Adrenal gland (tissue), 12 donors: ENCODE measurements around the gene SLIT3. TPM values are rescaled to one million over a fixed set of nuclear protein-coding genes. Genes with fewer than 3 reads are reported as not detected.

Experiments
- DNase-seq, 7 donors: peaks; one replicate each; pipeline ENCODE4 v3.0.0-alpha.2; 2019 to 2020
- H3K27ac ChIP-seq, 5 donors: fragments of 200-600 bp; sonication (generic) in 4 of 5; 1 replicate in 3 of 5; 2 replicates in 2 of 5; pipeline versions ENCODE4 v1.5.1 to v1.8.0; 2016 to 2020; ENCODE audit warnings: mild to moderate bottlenecking in 1 of 5
- H3K27me3 ChIP-seq: fragments of 200-600 bp; 2 replicates; pipeline ENCODE4 v1.8.0; 2021
- H3K36me3 ChIP-seq, 2 donors: fragments of 200-600 bp; replicated peaks in 1 of 2; 1 replicate in 1 of 2; 2 replicates in 1 of 2; pipeline versions ENCODE4 v1.5.1 to v1.8.0; 2018 to 2022
- H3K4me1 ChIP-seq, 2 donors: fragments of 200-600 bp; replicated peaks in 1 of 2; 1 replicate in 1 of 2; 2 replicates in 1 of 2; pipeline versions ENCODE4 v1.5.1 to v1.8.0; 2018 to 2021
- H3K4me3 ChIP-seq, 4 donors: fragments of 200-600 bp; sonication (generic) in 3 of 4; one replicate each; pipeline ENCODE4 v1.5.1; 2016 to 2018
- H3K9me3 ChIP-seq, 3 donors: fragments of 200-600 bp; sonication (generic) in 1 of 3; replicated peaks in 1 of 3; 1 replicate in 2 of 3; 2 replicates in 1 of 3; pipeline versions ENCODE4 v1.5.1 to v1.8.0; 2016 to 2021
- POLR2A ChIP-seq, 2 donors: fragments of 450-650 bp; IDR thresholded peaks; one replicate each; pipeline ENCODE4 v1.6.1; 2017; ENCODE audit warnings: antibody characterized with exemption in 2 of 2, mild to moderate bottlenecking in 2 of 2, moderate library complexity in 1 of 2
- WGBS, 4 donors: extraction: QIAGEN DNeasy Blood & Tissue Kit in 2 of 4; methylation state at CpG; one replicate each; pipeline versions ENCODE4 v1.1.5 to v1.1.7; 2013 to 2017; 5-methylcytosine and 5-hydroxymethylcytosine counted together
- intact Hi-C, 2 donors: fragments of 100-400 bp; cut with DNase I; formaldehyde crosslinking; loops; one replicate each; pipeline versions ENCODE4 v1.14.1 to v1.15.0; 2022 to 2023
- polyA plus RNA-seq, 3 donors: library from polyadenylated mRNA; stranded (reverse); fragments of 200-250 nt in 2 of 3; fragments of 350-450 nt in 1 of 3; fragmentation: Illumina TruSeq in 1 of 3; extraction: RNeasy Lipid Tissue Mini Kit (QIAGEN cat#74804) in 1 of 3; gene quantifications; one replicate each; pipeline ENCODE4 v1.2.3, GENCODE V29; 2013 to 2014
- total RNA-seq, 9 donors: library from RNA; depleted of rRNA in 4 of 9; stranded (reverse); fragments of >200 nt in 4 of 9; fragments of 120-200 nt in 1 of 9; fragmentation: NEBNext Ultra II Directional in 1 of 9; extraction: Animal tissue kit (Norgen Biotek cat#: 25700) in 1 of 9; gene quantifications; one replicate each; pipeline versions ENCODE4 v1.1.0 to v1.2.4, GENCODE V29; 2013 to 2023
- TF ChIP-seq, protein P1 (sequence below), 6 experiments: fragments of 450-650 bp in 4 of 6; fragments of 200-600 bp in 2 of 6; sonication (generic) in 1 of 6; IDR thresholded peaks; 1 replicate in 5 of 6; 2 replicates in 1 of 6; pipeline versions ENCODE4 v1.5.1 to v1.8.0; 2016 to 2021; ENCODE audit warnings: antibody characterized with exemption in 6 of 6, mild to moderate bottlenecking in 2 of 6, moderate library complexity in 1 of 6
- donor health status: healthy with polysubstance abuse.
- donor health status: Bipolar disorder and iron deficiency.
- donor health status: DM: yes; HTN: yes; CAD: no.
- donor health status: DM: no; HTN: no; CAD: no.
- donor health status: DM: no; HTN: no; CAD: no.
- donor health status: DM: yes; HTN: yes; CAD: no.

The SLIT3 gene
- total and polyA plus RNA-seq, 12 donors = 10.0 to 94.1 (median 32.8) TPM

GRCh38 chr5:169296419-169297143 is 4.4 kb downstream of the SLIT3 start:
- Histone ChIP-seq H3K27ac (peak overlapping the region in 1 of 5 donors; percentile 61), H3K4me1 (peaks cover 0 to 11% of the 10 kb centered on the region in 2 donors), H3K4me3 (no peak overlapping the region), H3K9me3 (no peaks in the 10 kb centered on the region), H3K36me3 (no peaks in the 10 kb centered on the region), H3K27me3 (no peaks in the 10 kb centered on the region)
- WGBS, 4 donors = 55 to 65% (median 60%) methylated on average over 14 of the region's 14 CpGs
- intact Hi-C loops = no loop called here
- peak in 6 of 7 donors; percentile 22 to 70 (median 36) for DNase-seq
- TF ChIP-seq POLR2A (IDR thresholded peaks at IDR 0.05) = no peak
- TF ChIP-seq, protein P1, sequence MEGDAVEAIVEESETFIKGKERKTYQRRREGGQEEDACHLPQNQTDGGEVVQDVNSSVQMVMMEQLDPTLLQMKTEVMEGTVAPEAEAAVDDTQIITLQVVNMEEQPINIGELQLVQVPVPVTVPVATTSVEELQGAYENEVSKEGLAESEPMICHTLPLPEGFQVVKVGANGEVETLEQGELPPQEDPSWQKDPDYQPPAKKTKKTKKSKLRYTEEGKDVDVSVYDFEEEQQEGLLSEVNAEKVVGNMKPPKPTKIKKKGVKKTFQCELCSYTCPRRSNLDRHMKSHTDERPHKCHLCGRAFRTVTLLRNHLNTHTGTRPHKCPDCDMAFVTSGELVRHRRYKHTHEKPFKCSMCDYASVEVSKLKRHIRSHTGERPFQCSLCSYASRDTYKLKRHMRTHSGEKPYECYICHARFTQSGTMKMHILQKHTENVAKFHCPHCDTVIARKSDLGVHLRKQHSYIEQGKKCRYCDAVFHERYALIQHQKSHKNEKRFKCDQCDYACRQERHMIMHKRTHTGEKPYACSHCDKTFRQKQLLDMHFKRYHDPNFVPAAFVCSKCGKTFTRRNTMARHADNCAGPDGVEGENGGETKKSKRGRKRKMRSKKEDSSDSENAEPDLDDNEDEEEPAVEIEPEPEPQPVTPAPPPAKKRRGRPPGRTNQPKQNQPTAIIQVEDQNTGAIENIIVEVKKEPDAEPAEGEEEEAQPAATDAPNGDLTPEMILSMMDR (IDR thresholded peaks at IDR 0.05) = no peak

DNA sequence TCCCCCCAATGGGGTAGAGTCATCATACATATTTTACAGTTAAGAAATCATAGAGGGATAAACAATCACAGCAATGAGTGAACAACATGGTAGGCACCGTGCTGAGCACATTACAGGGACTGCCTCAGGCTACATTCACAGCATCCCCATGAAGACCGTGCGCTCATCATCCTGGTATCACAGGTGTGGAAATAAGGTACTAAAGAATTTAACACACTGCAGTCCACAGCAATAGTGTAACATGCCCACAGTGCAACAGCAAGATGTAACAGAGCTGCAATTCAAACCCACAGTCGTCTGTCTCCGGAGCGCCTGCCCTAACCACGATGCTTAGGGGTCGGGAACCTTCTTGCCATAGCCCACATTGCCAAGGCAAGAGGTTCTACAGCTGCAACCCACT is 5.6 kb downstream of the SLIT3 start:
- no peak for TF ChIP-seq POLR2A (IDR thresholded peaks at IDR 0.05)
- TF ChIP-seq, protein P1 (IDR thresholded peaks at IDR 0.05) = no peak
- Histone ChIP-seq H3K4me3 (no peak overlapping the region), H3K4me1 (peaks cover 0 to 11% of the 10 kb centered on the region in 2 donors), H3K36me3 (no peaks in the 10 kb centered on the region), H3K9me3 (no peaks in the 10 kb centered on the region), H3K27ac (no peak overlapping the region), H3K27me3 (no peaks in the 10 kb centered on the region)
- 84 to 87% (median 85%) methylated on average over 8 of the region's 8 CpGs for WGBS, 4 donors
- intact Hi-C loops = no loop called here
- DNase-seq = no peak

DNA sequence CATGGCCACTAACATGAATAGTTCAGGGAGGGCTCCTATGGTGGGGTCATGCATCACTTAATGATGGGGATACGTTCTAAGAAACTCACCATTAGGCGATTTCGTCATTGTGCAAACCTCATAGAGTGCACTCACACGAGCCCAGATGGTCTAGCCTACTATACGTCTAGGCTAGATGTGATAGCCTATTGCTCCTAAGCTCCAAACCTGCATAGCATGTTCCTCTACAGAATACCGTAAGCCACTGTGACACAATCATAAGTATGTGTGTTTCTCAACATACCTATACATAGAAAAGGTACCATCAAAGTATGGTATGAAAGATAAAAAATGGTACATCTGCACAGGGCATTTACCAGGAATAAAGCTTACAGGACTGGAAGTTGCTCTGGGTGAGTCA is 6.3 kb downstream of the SLIT3 start:
- no peak overlapping the region for H3K27ac ChIP-seq
- intact Hi-C loops = no loop called here
- no peaks in the 10 kb centered on the region for H3K36me3 ChIP-seq
- no peaks in the 10 kb centered on the region for H3K9me3 ChIP-seq
- no peak overlapping the region for H3K4me3 ChIP-seq
- WGBS, 4 donors = 79 to 92% (median 89%) methylated on average over 6 of the region's 6 CpGs
- no peak for DNase-seq
- no peaks in the 10 kb centered on the region for H3K27me3 ChIP-seq
- TF ChIP-seq, protein P1 (IDR thresholded peaks at IDR 0.05) = no peak
- no peak for TF ChIP-seq POLR2A (IDR thresholded peaks at IDR 0.05)
- peaks cover 0 to 11% of the 10 kb centered on the region in 2 donors for H3K4me1 ChIP-seq

- TF ChIP-seq POLR2A (IDR thresholded peaks at IDR 0.05) = no peak
- TF ChIP-seq, protein P1 (IDR thresholded peaks at IDR 0.05) = no peak
- no peaks in the 10 kb centered on the region for H3K9me3 ChIP-seq
- H3K27ac ChIP-seq = no peak overlapping the region
- H3K27me3 ChIP-seq = no peaks in the 10 kb centered on the region
- WGBS, 4 donors = 72 to 92% (median 78%) methylated on average over 4 of the region's 4 CpGs
- no peak overlapping the region for H3K4me3 ChIP-seq
- peaks cover 0 to 12% of the 10 kb centered on the region in 2 donors for H3K4me1 ChIP-seq
- DNase-seq = no peak
- intact Hi-C loops = no loop called here
- no peaks in the 10 kb centered on the region for H3K36me3 ChIP-seq
Measured at GRCh38 chr5:169291877-169292276, 9.1 kb downstream of the SLIT3 start.
